DMS53 treated with DMSO at 0.1 percent for 48 hours (cell line): ENCODE data around the gene ITM2C.

ENCODE experiments used
- DNase-seq: peaks from one replicate; lab custom pipeline; 2025; ENCODE audit not compliant: unreplicated experiment; lab: John Stamatoyannopoulos, UW

ITM2C gene

GRCh38 chr2:230850358-230850658, 14.4 kb upstream of the ITM2C start:
- DNase-seq: no peak

- DNase-seq: no peak
Measured at GRCh38 chr2:230852113-230852512, 12.6 kb upstream of the ITM2C start.

GRCh38 chr2:230861552-230862255, 3.0 kb upstream of the ITM2C start:
- DNase-seq: peak; percentile 41

GRCh38 chr2:230862292-230862691, 2.5 kb upstream of the ITM2C start:
- DNase-seq: no peak

- DNase-seq: no peak
Measured at GRCh38 chr2:230863031-230863430, 1.7 kb upstream of the ITM2C start.

- DNase-seq: no peak
Measured at GRCh38 chr2:230863442-230864121, 1.2 kb upstream of the ITM2C start.

- DNase-seq: no peak
Measured at GRCh38 chr2:230864122-230864604, 579 bp upstream of the ITM2C start.

- no peak for DNase-seq
Measured at GRCh38 chr2:230865307-230865765, 594 bp downstream of the ITM2C start.

GRCh38 chr2:230865766-230866755, 1.3 kb downstream of the ITM2C start:
- DNase-seq: no peak

GRCh38 chr2:230866756-230867523, 2.2 kb downstream of the ITM2C start:
- DNase-seq: no peak

- no peak for DNase-seq
Measured at GRCh38 chr2:230868161-230868946, 3.6 kb downstream of the ITM2C start.

- no peak for DNase-seq
Measured at GRCh38 chr2:230868947-230869913, 4.5 kb downstream of the ITM2C start.

- no peak for DNase-seq
Measured at GRCh38 chr2:230869914-230870543, 5.3 kb downstream of the ITM2C start.

GRCh38 chr2:230870544-230871360, 6.0 kb downstream of the ITM2C start:
- DNase-seq: no peak

- no peak for DNase-seq
Measured at GRCh38 chr2:230871361-230872150, 6.8 kb downstream of the ITM2C start.

GRCh38 chr2:230872151-230872967, 7.6 kb downstream of the ITM2C start:
- DNase-seq: no peak
